ENCODE measurements around the gene KRTAP12-4.
"Not testable (repeated sequence)": the region's sequence is repeated elsewhere in the genome, so short reads cannot be mapped to it uniquely, and the experiment has no call there.

Gene KRTAP12-4

GRCh38 chr21:44654576-44655175, at the start of gene KRTAP12-4:
KRTAP12-4 (minus strand) TSS chr21:44654659; CDS start chr21:44654614, 45 bp downstream.
- no peak for DNase-seq (ENCODE audit: low read depth in 2 of 2)

DNA sequence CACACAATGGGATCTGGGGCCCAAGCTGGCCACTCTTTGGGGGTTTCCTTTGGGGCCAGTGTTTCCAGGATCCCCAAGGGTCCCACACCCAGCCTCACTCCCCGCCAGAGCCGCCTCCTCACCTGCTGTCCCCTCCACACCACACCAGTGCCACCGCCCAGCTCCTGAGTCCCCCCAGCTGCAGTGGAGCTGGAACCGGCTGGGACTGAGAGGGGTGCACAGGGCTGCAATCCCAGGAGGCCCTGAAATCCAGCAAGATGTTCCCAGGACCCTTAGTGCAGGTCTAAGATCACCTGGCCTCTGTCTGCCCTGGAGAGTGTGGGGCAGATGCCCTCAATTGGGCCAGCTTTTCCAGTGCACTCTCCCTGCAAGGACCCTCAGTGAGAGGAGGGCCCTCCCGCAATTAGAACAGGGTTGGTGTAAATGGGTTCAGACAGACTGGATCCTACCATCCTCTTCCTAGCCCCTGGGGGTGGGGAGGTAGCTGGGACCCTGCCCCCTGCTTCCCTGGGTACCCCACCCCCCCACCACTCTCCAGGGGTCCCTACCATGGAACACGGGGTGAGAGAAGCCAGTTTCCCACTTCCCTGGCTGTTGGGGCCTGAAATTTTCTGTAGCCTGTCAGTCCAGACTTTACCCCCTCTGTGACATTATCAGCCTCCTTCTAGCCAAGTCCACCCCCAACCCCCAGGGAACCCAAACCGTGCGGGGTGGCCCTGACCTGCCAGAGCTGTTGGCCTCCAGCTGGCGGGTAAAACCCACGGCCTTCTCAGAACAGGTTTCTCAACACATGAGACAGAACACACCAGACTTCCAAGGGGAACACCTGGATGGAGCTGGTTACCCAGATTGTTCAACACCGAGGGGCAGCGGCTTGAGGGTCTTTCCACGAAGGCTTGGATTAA, 49.5 kb upstream of the KRTAP12-4 start:
- DNase-seq (ENCODE audit: low read depth in 2 of 2): no peak

DNA sequence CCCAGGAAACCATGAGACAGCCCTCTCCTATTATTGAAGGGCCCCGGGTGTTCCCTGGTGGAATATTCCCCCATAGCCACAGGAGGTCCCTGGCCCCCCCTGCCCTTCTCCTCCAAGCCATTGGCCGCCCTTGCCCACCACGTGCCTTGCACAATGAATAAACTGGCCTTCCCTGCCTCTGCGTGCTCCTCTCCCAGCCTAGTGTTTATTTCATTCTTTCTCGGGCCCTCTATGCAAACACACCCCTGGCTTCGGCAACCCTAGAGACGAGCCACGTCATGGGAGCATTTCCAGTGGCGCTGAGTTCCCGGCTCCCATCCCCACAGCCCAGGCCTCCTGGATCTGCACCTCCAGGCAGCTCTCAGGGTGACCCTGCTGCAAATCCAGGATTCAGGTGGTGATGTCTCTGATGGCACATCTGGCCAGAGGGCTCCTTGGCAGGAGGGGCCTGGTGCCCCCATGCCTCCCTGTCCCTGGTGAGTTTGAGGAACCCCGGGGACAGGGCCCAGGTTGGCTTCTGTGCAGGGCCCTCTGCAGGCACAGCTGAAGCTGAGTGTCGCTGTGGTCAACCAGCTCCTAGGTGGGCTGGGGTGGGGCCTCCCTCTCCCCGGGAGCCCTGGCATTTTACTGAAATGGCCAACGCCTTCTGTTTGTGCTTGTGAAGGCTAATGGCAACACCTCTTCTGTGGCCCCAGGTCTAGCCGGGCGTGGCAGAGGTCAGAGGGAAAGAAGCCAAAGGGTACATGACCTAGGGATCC, 48.7 kb upstream of the KRTAP12-4 start:
- no peak for DNase-seq (ENCODE audit: low read depth in 2 of 2)

- no peak for DNase-seq (ENCODE audit: low read depth in 2 of 2)
Measured at GRCh38 chr21:44702111-44702972, 47.9 kb upstream of the KRTAP12-4 start.

GRCh38 chr21:44701541-44701940, 47.1 kb upstream of the KRTAP12-4 start:
- no peak for DNase-seq (ENCODE audit: low read depth in 2 of 2)

GRCh38 chr21:44701023-44701400, 46.6 kb upstream of the KRTAP12-4 start:
- DNase-seq (ENCODE audit: low read depth in 2 of 2): no peak

DNA sequence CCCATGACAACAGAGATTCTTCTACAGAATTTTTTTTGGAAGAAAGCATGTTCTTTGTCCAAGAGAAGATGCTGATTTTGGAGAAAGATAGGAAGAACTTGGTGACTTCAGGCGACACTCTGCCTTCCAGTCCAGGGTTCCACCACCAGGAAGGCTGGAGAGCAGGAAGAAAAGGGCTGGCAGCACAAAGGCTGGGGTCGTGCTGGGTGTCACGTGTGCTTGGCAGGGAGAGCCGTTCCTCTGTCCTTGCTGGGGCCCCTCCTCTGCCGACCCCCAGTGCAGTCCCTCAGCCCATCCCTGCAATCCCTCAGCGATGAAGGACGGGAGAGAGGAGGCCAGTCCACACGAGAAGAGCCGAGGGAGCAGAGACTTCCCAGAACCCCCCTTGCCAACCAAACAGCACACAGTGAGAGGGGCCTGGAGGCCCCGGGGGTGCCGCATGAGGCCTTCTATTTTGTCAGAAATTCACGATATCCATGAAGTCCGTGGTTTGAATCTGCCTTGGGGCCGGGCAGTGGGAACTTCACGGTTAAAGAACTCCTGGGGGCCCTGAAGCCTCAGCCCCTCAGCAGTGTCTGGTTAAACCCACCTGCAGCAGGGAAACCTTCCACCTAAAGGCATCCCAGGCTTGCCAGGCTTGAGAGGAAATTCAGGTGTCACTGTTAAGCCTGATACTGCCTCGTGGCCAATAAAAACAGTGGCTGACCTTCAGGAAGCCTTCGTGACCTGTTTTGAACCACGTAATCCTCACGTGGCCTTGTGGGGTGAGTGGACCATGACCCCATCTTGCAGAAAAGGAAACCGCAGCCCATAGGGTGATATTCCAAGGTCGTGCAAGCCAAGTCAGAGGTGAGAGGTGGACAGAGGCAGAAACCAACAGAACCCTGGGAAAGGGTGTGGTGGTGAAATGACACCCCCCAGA, 45.9 kb upstream of the KRTAP12-4 start:
- no peak for DNase-seq (ENCODE audit: low read depth in 2 of 2)

DNA sequence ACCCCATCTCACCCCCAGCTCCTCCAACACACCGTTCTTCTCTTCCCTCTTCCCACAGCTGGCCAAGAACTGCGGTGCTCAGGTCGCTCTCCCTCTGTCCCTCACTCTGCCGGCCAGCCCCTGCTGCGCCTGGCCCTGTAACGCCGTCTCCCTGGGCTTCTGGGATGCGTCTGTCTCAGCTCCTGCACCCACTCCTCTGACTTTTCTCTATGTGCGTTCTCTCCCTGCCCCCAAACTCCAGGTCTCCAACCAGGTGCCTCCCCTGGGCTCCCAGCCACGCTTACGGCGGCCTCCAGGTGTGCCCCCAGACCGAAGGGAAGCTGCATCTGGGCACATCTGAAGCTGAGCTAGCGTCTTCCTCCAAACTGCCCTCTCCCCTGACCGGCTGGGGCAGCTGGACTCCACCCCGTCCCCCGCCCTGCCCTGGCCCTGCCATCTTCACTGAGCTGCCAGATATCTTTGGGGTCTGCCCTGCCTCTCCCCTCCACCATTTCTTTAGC, 45.1 kb upstream of the KRTAP12-4 start:
- no peak for DNase-seq (ENCODE audit: low read depth in 2 of 2)

DNA sequence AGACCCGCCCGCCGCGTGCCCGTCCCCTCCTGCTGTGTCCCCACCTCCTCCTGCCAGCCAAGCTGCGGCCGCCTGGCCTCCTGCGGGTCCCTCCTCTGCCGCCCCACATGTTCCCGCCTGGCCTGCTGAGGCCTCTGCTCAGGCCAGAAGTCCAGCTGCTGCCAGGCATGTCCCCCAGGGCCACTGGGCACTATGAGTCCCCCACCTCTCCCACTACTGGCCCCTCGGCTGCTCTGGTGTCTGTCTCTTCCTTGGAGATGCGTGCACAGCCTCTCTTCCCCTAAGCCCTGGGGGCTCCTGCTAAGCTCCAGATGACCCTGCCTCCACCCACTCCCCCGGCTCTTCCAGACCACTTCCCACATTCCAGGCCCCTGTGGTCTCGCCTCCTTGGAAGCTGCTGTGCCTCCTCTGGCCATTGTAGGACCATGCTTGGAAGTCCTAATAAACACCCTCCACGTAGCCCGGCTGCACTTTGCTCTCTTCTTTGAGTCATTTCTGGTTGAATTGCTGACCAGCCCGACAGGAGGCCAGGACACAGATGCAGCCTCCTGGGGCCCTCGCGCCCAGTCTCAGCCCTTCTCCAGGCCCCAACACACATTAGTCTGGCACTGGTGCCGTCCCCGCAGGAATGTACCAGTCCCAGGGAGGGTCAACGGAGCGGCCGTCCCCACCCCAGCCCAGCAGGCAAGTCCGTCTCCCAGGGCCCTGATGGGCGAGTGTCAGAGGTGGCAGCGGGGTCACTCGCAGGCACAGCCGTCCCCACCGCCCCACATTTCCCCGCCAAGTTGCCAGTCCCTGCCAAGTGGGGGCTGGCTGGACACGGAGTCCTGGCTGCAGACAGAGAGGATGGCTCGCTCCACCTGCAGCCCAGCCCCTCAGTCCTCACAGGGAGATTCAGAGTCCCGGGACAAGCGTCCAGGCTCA, 43.6 kb upstream of the KRTAP12-4 start:
- DNase-seq (ENCODE audit: low read depth in 2 of 2): no peak

DNA sequence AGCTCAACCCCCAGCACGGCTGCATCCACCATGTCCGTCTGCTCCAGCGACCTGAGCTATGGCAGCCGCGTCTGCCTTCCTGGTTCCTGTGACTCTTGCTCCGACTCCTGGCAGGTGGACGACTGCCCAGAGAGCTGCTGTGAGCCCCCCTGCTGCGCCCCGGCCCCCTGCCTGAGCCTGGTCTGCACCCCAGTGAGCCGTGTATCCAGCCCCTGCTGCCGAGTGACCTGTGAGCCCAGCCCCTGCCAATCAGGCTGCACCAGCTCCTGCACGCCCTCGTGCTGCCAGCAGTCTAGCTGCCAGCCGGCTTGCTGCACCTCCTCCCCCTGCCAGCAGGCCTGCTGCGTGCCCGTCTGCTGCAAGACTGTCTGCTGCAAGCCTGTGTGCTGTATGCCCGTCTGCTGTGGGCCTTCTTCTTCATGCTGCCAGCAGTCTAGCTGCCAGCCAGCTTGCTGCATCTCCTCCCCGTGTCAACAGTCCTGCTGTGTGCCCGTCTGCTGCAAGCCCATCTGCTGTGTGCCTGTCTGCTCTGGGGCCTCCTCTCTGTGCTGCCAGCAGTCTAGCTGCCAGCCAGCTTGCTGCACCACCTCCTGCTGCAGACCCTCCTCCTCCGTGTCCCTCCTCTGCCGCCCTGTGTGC, 42.8 kb upstream of the KRTAP12-4 start, which contains the start of gene KRTAP10-12:
Gene KRTAP10-12, plus strand, starts transcription at position 1 of the 639 bp plus-strand sequence. Its CDS starts 30 bp downstream, at position 31.
- not testable (repeated sequence) for DNase-seq (ENCODE audit: low read depth in 2 of 2)

GRCh38 chr21:44696572-44696971, 42.1 kb upstream of the KRTAP12-4 start:
- no peak for DNase-seq (ENCODE audit: low read depth in 2 of 2)

GRCh38 chr21:44695641-44696040, 41.2 kb upstream of the KRTAP12-4 start:
- DNase-seq (ENCODE audit: low read depth in 2 of 2): no peak

- no peak for DNase-seq (ENCODE audit: low read depth in 2 of 2)
Measured at GRCh38 chr21:44695184-44695583, 40.7 kb upstream of the KRTAP12-4 start.

DNA sequence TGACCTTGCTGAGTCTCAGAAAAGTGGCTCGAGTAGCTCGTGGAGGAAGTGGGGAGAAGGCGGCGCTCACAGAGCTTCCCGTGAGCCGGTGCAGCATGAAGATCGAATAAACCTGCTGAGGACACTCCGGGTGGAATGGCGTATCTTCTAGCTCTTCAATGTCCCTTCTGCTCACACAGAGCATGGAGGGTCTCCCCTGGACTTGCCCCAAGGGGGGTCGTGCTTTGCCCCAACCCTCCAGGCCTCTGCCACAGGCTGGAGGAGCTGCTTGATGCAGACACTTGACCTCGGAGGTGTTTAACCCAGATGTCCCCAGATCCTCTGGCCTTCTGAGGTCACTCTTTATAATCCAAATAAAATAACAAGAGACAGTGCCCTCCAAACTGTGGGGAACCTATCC, 40.3 kb upstream of the KRTAP12-4 start:
- no peak for DNase-seq (ENCODE audit: low read depth in 2 of 2)

DNA sequence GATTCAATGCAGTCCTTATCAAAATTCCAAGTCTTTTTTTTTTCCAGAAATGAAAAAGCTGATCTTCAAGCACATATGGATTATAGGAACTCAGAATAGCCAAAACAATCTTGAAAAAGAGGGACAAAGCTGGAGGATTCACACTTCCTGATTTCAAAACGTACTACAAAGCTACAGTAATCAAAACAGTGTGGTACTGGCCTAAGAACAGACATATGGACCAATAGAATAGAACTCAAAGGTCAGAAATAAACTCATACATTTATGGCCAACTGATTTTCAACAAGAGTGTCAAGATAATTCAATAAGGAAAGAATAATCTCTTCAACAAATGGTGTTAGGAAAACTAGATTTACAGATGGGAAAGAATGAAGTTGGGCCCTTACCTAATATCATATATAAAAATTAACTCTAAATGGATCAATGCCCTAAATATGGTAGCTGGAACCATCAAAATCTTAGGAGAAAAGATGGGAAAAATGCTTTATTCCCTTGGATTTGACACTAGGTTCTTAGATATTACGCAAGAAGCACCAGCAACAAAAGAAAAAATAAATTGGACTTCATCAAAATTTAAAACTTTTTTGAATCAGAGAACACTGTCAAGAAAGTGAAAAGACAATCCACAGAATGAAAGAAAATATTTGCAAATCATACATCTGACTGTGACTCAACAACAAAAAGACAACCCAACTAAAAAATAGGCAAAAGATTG, 38.5 kb upstream of the KRTAP12-4 start:
- no peak for DNase-seq (ENCODE audit: low read depth in 2 of 2)

DNA sequence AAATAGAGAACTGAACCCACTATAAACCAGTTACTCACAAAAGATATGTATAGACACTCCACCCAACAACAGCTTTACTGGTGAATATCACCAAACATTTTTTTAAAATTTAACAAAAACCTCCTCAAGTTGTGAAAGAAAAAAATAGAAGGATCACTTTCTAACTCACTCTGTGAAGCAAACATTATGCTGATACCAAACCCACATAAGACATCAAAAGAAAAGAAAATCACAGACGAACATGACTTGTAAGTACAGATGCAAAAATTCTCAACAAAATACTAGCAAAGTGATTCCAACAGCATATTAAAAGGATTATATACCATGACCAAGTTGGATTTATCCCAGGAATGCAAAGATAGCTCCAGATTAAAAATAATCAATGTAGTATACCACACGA, 37.2 kb upstream of the KRTAP12-4 start:
- no peak for DNase-seq (ENCODE audit: low read depth in 2 of 2)

DNA sequence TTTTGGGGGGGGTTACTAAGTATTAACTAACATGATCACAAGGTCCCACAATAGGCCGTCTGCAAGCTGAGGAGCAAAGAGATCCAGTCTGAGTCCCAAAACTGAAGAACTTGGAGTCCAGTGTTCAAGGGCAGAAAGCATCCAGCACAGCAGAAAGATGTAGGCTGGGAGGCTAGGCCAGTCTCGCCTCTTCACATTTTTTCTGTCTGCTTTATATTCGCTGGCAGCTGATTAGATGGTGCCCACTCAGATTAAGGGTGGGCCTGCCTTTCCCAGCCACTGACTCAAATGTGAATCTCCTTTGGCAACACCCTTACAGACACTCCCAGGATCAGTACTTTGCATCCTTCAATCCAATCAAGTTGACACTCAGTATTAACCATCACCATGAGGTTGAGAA, 35.3 kb upstream of the KRTAP12-4 start:
- DNase-seq (ENCODE audit: low read depth in 2 of 2): not testable (repeated sequence)

DNA sequence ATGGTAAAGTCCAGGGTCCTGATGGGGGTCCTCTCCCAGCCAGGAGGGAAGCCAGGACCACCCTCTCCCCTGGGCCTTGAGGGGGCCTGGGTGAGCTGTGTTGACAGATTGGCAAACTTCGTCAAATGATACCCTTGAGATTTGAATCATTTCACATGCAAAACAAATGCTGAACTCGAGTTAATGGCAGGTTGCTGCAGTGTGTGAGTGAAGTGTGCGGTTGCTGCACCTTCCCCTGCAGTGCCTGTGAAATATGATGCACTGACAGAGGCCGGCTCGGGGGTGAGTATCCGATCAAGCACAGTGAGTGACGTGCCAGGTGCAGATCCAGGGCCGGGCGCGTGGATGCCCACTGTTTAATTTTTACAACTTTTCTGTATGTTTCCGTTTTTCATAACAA, 33.2 kb upstream of the KRTAP12-4 start:
- DNase-seq (ENCODE audit: low read depth in 2 of 2): no peak

Data from activated CD8-positive, alpha-beta memory T cell treated with anti-CD3 and anti-CD28 coated beads for 4 hours (primary cell).